Islet precursor cell (in vitro differentiated cells): ENCODE results near the gene CPNE2.
"Not testable (repeated sequence)": the region's sequence is repeated elsewhere in the genome, so short reads cannot be mapped to it uniquely, and the experiment has no call there.

Source experiments
- DNase-seq: peaks from one replicate; pipeline ENCODE4 v3.0.0-alpha.2; 2018

The CPNE2 gene

DNA sequence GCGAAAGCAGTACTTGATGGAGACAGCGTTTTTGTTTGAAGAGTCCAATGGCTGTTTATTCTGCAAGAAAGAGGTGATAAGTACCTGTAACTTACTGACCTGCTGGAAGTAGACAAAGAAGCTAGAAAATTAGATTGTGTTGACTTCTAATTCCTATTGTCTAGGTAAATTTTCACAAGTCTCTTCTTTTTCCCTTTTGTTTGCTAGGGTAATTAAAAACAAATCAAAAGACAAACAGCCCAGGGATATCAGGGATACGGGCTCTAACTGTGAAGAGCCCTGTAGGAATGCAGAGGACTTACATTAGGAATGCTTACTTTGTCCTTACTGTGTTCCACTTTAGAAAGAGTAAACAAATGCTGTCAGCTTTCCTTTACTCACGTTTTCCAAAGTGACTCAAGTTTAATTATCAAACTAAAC is 86.4 kb downstream of the CPNE2 start:
- DNase-seq: no peak

DNA sequence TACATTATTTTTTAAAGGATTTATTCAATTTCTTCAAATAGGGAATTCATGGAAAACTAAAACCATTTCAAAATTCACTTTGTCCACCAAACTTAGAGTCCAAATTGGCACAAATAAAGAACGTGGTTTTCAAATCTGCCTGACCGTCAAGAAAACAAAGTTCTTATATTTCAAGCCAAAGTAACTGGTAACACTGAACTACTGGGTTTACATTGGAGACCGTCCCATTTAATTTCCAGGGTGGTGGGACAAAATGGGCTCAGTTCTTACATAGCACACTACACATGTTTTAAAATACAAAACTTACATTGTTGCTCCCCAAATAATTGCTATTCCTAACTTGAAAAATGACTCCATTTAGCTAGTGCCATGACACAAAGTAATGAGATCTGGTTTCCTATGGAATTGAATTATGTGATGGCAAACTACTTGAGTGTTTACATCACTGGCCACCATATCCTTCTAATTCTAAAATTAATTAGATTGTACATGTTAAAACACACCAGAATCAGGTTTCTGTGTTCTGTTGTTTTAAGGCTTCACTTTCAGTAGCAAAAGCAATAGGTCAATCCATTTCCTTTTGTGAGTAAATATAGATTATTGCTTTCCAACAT is 86.9 kb downstream of the CPNE2 start:
- no peak for DNase-seq

DNA sequence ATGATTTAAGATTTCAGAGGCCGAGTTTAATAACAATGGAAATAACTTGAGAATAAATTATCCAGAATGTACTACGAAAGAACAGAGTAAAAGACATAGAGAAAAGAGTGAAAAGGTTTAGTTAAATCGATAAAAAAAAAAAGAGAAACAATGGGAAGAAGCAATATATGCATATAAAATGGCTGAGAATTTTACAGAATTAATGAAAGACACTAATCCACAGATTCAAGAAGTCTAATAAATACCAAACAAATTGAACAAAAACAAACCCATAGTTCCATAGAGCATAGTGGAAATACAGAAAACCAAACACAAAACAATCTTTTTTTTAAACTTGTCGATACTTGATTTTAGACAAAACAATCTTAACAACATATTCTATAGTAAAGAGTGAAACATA is 91.7 kb downstream of the CPNE2 start:
- DNase-seq: no peak

DNA sequence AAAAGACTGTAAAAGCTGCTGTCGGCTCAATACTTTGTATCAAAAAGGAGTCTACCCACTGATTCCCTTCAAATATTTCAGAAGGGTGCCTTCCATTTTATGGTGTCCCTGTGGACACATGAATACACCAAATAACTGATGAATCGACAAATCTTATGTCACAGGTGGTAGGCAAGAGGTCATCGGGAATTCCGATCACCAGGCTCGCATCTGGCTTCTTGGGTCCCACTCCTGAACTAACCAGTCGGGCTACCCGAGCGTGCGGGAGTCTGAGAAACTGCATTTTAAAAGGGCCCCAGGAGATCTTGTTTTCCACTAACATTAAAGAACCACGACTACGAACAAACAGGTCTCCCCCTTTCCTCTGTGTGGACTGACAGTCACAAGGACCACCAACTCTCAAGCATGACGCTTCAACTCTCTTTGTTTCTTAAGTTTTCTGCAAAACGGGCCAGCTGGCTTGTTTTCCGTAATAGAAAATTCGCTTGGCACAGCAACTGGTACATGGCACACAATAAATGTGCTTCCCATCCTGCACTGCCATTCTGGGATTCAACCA is 92.6 kb downstream of the CPNE2 start:
- no peak for DNase-seq

DNA sequence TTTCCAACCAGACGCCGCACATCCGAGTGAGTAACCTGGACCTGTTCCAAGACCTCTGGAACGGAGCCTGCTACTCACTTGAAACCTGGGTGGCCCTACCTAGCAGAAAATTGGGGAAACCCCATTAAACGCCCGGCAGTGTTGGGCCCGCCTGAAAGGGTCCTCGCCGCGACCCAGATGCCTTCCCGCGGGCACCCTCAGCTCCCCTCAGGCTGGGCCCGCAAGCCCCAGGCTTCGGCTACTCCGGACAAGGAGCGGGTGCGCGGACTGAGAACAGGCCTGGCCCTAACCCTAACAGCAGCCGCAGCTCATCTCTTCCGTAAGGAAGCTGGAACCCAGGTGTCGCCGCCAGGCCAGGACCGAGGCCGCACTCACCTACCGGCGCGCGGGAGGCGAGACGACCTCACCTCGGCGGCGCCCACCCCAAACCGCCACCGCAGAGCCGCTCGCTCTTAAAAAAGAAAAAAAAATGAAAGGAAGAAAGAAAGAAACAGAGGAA is 93.1 kb downstream of the CPNE2 start:
- DNase-seq: peak; percentile 54

DNA sequence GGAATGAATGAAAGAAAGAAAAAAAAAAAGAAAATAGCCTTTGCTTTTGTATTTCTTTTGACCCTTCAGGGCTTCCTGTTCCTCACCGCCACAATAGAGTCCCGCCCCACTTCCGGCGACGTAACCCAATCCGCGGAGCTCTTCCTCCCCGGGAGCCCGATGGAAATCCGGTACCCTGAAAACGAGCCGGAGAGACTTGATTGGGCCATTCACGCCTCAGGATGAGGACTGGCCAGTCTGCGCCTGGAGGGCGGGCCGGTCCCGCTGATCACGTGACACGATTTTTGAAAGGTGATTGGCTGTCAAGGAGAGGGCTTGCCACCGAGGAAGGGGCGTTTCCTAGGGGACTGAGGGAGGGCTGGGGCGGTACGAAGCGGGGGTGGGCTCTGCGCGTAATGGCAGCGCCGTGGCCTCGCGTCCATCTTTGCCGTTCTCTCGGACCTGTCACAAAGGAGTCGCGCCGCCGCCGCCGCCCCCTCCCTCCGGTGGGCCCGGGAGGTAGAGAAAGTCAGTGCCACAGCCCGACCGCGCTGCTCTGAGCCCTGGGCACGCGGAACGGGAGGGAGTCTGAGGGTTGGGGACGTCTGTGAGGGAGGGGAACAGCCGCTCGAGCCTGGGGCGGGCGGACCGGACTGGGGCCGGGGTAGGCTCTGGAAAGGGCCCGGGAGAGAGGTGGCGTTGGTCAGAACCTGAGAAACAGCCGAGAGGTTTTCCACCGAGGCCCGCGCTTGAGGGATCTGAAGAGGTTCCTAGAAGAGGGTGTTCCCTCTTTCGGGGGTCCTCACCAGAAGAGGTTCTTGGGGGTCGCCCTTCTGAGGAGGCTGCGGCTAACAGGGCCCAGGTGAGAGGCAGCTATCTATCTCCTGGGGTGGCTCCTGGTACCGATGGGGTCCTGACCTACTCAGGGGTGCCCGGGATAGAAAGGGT is 93.8 kb downstream of the CPNE2 start, which contains the start of the genes PSME3IP1 and RSPRY1:
Gene PSME3IP1 (minus strand): TSS at position 95 of the 927 bp plus-strand sequence. CDS start 12,185 bp downstream, outside the sequence.
Gene RSPRY1 (plus strand): TSS at position 385 of the 927 bp plus-strand sequence. CDS start 18,330 bp downstream, outside the sequence.
- DNase-seq: peak; percentile 100

- peak; percentile 65 for DNase-seq
These were observed 94.8 kb downstream of the CPNE2 start for GRCh38 chr16:57186872-57187854.

DNA sequence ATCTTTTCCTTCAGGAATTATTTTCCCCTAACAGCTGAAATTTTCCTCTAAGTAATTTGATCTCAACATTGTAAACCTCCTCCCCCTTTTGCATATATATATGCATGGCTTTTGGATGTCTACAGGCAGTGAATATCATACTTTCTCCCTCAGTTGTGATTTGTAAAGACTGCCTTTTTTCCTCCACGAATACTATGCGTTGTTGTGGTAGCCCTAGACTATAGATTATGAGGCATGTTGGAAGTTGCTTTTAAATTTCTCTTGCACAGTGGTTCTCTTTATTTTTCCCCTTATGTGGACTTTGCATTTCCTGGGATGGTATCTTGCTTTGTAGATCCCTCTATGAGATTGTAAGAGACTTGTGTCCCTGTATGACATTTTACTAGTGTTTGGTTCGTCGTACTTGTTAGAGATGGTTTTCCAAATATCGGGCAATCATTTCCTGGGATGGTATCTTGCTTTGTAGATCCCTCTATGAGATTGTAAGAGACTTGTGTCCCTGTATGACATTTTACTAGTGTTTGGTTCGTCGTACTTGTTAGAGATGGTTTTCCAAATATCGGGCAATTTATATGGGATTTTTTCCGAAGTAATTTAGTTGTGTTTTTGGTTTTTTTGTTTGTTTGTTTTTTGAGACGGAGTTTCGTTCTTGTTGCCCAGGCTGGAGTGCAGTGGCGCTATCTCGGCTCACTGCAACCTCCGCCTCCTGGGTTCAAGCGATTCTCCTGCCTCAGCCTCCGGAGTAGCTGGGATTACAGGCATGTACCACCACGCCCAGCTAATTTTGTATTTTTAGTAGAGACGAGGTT is 95.7 kb downstream of the CPNE2 start:
- DNase-seq: not testable (repeated sequence)

GRCh38 chr16:57188711-57189002 is 96.3 kb downstream of the CPNE2 start:
- no peak for DNase-seq

- DNase-seq: not testable (repeated sequence)
These were observed 97.1 kb downstream of the CPNE2 start for GRCh38 chr16:57189527-57189926.

DNA sequence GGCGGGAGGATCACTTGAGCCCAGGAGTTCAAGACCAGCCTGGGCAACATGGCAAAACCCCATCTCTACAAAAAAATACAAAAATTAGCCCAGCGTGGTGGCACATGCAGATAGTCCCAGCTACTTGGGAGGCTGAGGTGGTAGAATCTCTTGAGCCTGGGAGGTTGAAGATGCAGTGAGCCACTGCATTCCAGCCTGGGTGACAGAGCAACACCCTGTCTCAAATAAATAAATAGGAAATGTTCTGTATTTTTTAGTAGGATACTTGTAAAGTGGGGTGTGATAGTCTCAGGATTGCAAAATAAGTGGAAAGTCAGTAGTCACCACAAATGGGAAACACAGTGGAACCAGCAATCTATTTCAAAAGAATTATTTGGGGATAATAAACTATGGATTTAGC is 97.8 kb downstream of the CPNE2 start:
- DNase-seq: no peak

DNA sequence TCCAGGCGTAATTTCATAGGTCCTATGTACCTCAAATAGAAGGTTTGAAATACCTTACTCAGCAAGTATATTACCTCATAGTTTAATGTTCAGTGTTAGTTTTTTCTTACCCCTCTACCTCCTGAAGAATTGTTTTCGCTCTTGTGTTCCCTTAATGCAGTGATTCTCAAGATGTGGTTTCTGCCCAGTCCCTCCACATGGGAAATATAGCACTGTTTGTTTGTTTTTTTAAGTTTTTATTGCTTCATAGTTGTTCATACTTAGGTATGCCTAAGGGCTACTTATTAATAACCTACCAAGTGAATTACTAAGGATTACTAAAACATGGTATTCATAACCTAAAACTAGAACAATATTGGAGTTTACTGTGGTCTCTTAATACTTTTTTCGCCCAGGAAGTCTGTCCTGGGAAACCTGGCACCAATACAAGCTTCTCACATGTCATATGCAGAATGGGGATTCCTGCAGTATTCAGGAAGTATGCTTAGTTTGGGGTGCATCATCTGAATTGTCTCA is 98.7 kb downstream of the CPNE2 start:
- DNase-seq: no peak

DNA sequence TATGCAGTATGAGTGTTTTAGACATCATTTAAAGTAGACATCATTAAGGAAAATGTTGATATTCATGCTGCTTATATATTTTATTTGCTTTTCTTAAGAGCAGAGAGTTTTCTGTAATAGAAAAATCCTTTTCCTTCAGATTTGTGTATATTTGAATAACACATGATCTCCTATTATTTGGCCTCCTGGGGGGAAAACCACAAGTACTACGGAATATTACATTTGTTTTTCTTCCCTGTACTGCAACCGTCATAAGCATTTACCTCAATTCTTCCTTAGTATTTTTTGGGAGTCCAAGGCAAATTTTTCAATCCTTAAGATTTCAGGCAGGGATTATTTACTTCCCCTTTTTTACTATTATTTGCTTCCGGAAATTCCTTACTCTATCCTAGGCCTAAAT is 99.8 kb downstream of the CPNE2 start:
- DNase-seq: no peak

- no peak for DNase-seq
These were observed 100.5 kb downstream of the CPNE2 start for GRCh38 chr16:57192720-57193486.

GRCh38 chr16:57194512-57194911 is 102.1 kb downstream of the CPNE2 start:
- peak; percentile 66 for DNase-seq

DNA sequence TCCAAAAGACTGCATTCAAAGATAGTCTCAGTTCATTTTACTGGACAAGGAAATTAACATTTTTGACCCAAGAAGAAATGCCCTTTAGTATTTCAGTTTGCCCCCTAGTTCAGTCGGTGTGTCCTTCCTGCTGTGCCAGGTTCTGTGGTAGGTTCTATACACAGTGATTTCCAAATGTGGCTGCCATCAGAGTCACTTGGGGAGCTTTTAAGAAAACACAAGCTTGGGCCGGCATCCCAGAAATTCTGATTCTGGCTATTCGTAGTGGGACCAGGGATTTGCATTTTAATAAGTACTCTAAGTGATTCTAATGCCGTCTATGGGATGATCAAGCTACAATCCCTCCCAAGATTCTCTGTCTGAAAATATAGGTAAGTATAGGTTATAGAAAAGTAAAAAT is 103.9 kb downstream of the CPNE2 start:
- no peak for DNase-seq

- no peak for DNase-seq
These were observed 104.4 kb downstream of the CPNE2 start for GRCh38 chr16:57196753-57197152.
